ENCODE measurements around the gene SPHK1.

Gene SPHK1

GRCh38 chr17:76399175-76400172, 15.1 kb downstream of the SPHK1 start:
- ChIA-PET POLR2A (ENCODE audit: low non-redundant PET) (no interaction called here), CTCF (interaction anchor here (0.6 to 3.4 kb wide), 9 partner anchors 9 to 102 kb away, joined by 3 to 30 read pairs (median 5); partner anchors contain the start of genes RHBDF2 and SPHK1)
- DNase-seq (ENCODE audit: low spot score): no peak
- no peak for TF ChIP-seq CTCF (conservative IDR thresholded peaks at IDR 0.05; ENCODE audit: low read depth)
- H3K27ac ChIP-seq: peak overlapping the region; percentile 39

- POLR2A ChIA-PET (ENCODE audit: low non-redundant PET): no interaction called here
- CTCF ChIA-PET: interaction anchor here (0.7 kb wide), 1 partner anchor 195 kb away, joined by 3 read pairs; no protein-coding TSS in a partner anchor
These were observed 18.3 kb downstream of the SPHK1 start for GRCh38 chr17:76402711-76403110.

GRCh38 chr17:76404256-76404655, 19.8 kb downstream of the SPHK1 start:
- no peak for DNase-seq (ENCODE audit: low spot score)
- no peak overlapping the region for H3K27ac ChIP-seq
- ChIA-PET CTCF (interaction anchor here (0.6 to 0.8 kb wide), 3 partner anchors 56 to 134 kb away, joined by 3 read pairs; no protein-coding TSS in a partner anchor), POLR2A (ENCODE audit: low non-redundant PET) (no interaction called here)
- no peak for TF ChIP-seq CTCF (conservative IDR thresholded peaks at IDR 0.05; ENCODE audit: low read depth)

More at GRCh38 chr17:76402711-76403110, 18.3 kb downstream of the SPHK1 start:
- DNase-seq (ENCODE audit: low spot score): no peak
- no peak for TF ChIP-seq CTCF (conservative IDR thresholded peaks at IDR 0.05; ENCODE audit: low read depth)
- H3K27ac ChIP-seq: 0 out of 2 replicates have a peak overlapping the region, but pooled peaks have one; percentile 1

GRCh38 chr17:76404976-76405563, 20.7 kb downstream of the SPHK1 start:
- no peak for TF ChIP-seq CTCF (conservative IDR thresholded peaks at IDR 0.05; ENCODE audit: low read depth)
- H3K27ac ChIP-seq: no peak overlapping the region
- POLR2A ChIA-PET (ENCODE audit: low non-redundant PET): no interaction called here

GRCh38 chr17:76405607-76405966, 21.2 kb downstream of the SPHK1 start:
- H3K27ac ChIP-seq: no peak overlapping the region
- TF ChIP-seq CTCF (conservative IDR thresholded peaks at IDR 0.05; ENCODE audit: low read depth): no peak
- POLR2A ChIA-PET (ENCODE audit: low non-redundant PET): no interaction called here
- CTCF ChIA-PET: interaction anchor here (0.6 kb wide), 2 partner anchors 180 to 342 kb away, joined by 3 to 4 read pairs; no protein-coding TSS in a partner anchor
- DNase-seq (ENCODE audit: low spot score): no peak

More at GRCh38 chr17:76404976-76405563, 20.7 kb downstream of the SPHK1 start:
- CTCF ChIA-PET: interaction anchor here (0.6 kb wide), 2 partner anchors 134 to 341 kb away, joined by 3 read pairs; no protein-coding TSS in a partner anchor
- no peak for DNase-seq (ENCODE audit: low spot score)

- POLR2A ChIA-PET (ENCODE audit: low non-redundant PET): no interaction called here
- no peak overlapping the region for H3K27ac ChIP-seq
- CTCF ChIA-PET: interaction anchor here (0.6 kb wide), 1 partner anchor 180 kb away, joined by 4 read pairs; no protein-coding TSS in a partner anchor
- no peak for TF ChIP-seq CTCF (conservative IDR thresholded peaks at IDR 0.05; ENCODE audit: low read depth)
- no peak for DNase-seq (ENCODE audit: low spot score)
These were observed 21.7 kb downstream of the SPHK1 start for GRCh38 chr17:76405967-76406647.

All from RWPE1 (cell line).